Measurements from ENCODE around the gene CDC20. TPM values are rescaled to one million over a fixed set of nuclear protein-coding genes. Genes with fewer than 3 reads are reported as not detected.

The CDC20 gene
- total and polyA plus RNA-seq, 7 experiments from 2014 or later = 0.38 to 101 (median 0.78) TPM; not detected in 2

GRCh38 chr1:43314233-43314632 is 44.5 kb upstream of the CDC20 start:
- ChIA-PET POLR2A (no interaction called here), CTCF (no interaction called here)
- H3K36me3 ChIP-seq (ENCODE audit: control insufficient read depth in 2 of 3, insufficient read depth in 3 of 3, low read length in 3 of 3) = no peaks in the 10 kb centered on the region
- no peak overlapping the region for H3K27ac ChIP-seq (ENCODE audit: low read depth, low read length)
- ATAC-seq = no peak
- H3K9me3 ChIP-seq (ENCODE audit: control insufficient read depth in 2 of 3, low read length in 3 of 3) = no peaks in the 10 kb centered on the region
- Mint-ChIP-seq H3K4me3 (no peak overlapping the region), H3K27me3 (no peaks in the 10 kb centered on the region), H3K9me3 (no peaks in the 10 kb centered on the region), H3K4me1 (peaks cover 0 to 4% (median 0%) of the 10 kb centered on the region in 7 donors), H3K27ac (no peak overlapping the region), H3K36me3 (no peaks in the 10 kb centered on the region)
- intact Hi-C loops (cut with micrococcal nuclease) = no loop called here
- H3K27me3 ChIP-seq (ENCODE audit: control insufficient read depth in 2 of 2, insufficient read depth in 2 of 2, low read length in 2 of 2) = no peaks in the 10 kb centered on the region
- no peak overlapping the region for H3K4me3 ChIP-seq (ENCODE audit: low read length)
- H3K4me1 ChIP-seq (ENCODE audit: control insufficient read depth in 2 of 2, insufficient read depth in 2 of 2, low read length in 2 of 2) = no peaks in the 10 kb centered on the region
- no peak for DNase-seq

DNA sequence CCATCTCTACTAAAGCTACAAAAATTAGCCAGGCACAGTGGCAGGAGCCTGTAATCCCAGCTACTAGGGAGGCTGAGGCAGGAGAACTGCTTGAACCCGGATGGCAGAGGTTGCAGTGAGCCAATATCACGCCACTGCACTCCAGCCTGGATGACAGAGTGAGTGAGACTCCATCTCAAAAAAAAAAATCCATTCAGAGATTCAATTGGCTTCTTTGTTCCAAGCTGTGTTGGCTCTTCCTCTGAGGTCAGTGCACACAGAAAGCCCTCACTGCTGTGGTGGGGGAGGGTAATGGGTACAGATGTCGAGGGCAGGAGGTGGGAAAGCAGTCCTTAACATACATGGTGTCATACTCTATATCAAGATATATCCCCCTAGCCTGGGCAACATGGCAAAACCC is 43.3 kb upstream of the CDC20 start:
- CTCF ChIA-PET = interaction anchor here (0.8 kb wide), 1 partner anchor 85 kb away, joined by 3 read pairs; no protein-coding TSS in a partner anchor

GRCh38 chr1:43315963-43316737 is 42.6 kb upstream of the CDC20 start:
- CTCF ChIA-PET = interaction anchor here (0.8 kb wide), 1 partner anchor 86 kb away, joined by 3 read pairs; no protein-coding TSS in a partner anchor
- Histone ChIP-seq H3K4me3 (ENCODE audit: low read length) (no peak overlapping the region), H3K36me3 (ENCODE audit: control insufficient read depth in 2 of 3, insufficient read depth in 3 of 3, low read length in 3 of 3) (no peaks in the 10 kb centered on the region), H3K27me3 (ENCODE audit: control insufficient read depth in 2 of 2, insufficient read depth in 2 of 2, low read length in 2 of 2) (no peaks in the 10 kb centered on the region), H3K27ac (ENCODE audit: low read depth, low read length) (no peak overlapping the region), H3K9me3 (ENCODE audit: control insufficient read depth in 2 of 3, low read length in 3 of 3) (no peaks in the 10 kb centered on the region), H3K4me1 (ENCODE audit: control insufficient read depth in 2 of 2, insufficient read depth in 2 of 2, low read length in 2 of 2) (no peaks in the 10 kb centered on the region)
- DNase-seq (no peak), ATAC-seq (no peak)
- Mint-ChIP-seq H3K27ac (no peak overlapping the region), H3K4me1 (peaks cover 0 to 8% (median 0%) of the 10 kb centered on the region in 7 donors), H3K4me3 (no peak overlapping the region), H3K36me3 (no peaks in the 10 kb centered on the region), H3K9me3 (no peaks in the 10 kb centered on the region), H3K27me3 (no peaks in the 10 kb centered on the region)
- intact Hi-C loops (cut with micrococcal nuclease) = no loop called here
- POLR2A ChIA-PET = no interaction called here

More for the DNA sequence above, 43.3 kb upstream of the CDC20 start:
- Histone ChIP-seq H3K36me3 (ENCODE audit: control insufficient read depth in 2 of 3, insufficient read depth in 3 of 3, low read length in 3 of 3) (no peaks in the 10 kb centered on the region), H3K27ac (ENCODE audit: low read depth, low read length) (no peak overlapping the region), H3K4me3 (ENCODE audit: low read length) (no peak overlapping the region), H3K4me1 (ENCODE audit: control insufficient read depth in 2 of 2, insufficient read depth in 2 of 2, low read length in 2 of 2) (no peaks in the 10 kb centered on the region), H3K27me3 (ENCODE audit: control insufficient read depth in 2 of 2, insufficient read depth in 2 of 2, low read length in 2 of 2) (no peaks in the 10 kb centered on the region), H3K9me3 (ENCODE audit: control insufficient read depth in 2 of 3, low read length in 3 of 3) (no peaks in the 10 kb centered on the region)
- Mint-ChIP-seq H3K27me3 (no peaks in the 10 kb centered on the region), H3K27ac (no peak overlapping the region), H3K4me3 (no peak overlapping the region), H3K36me3 (no peaks in the 10 kb centered on the region), H3K4me1 (peaks cover 0 to 8% (median 0%) of the 10 kb centered on the region in 7 donors), H3K9me3 (no peaks in the 10 kb centered on the region)
- ATAC-seq (no peak), DNase-seq (no peak)
- intact Hi-C loops (cut with micrococcal nuclease) = no loop called here
- POLR2A ChIA-PET = no interaction called here

- intact Hi-C loops (cut with micrococcal nuclease) = no loop called here
- no peak for DNase-seq
- no peak overlapping the region for H3K27ac Mint-ChIP-seq
Observed at GRCh38 chr1:43316738-43317520, 41.9 kb upstream of the CDC20 start.

GRCh38 chr1:43317817-43318471 is 40.8 kb upstream of the CDC20 start:
- ChIA-PET POLR2A (no interaction called here), CTCF (no interaction called here)
- no peaks in the 10 kb centered on the region for H3K9me3 ChIP-seq (ENCODE audit: control insufficient read depth in 2 of 3, low read length in 3 of 3)
- no peaks in the 10 kb centered on the region for H3K36me3 ChIP-seq (ENCODE audit: control insufficient read depth in 2 of 3, insufficient read depth in 3 of 3, low read length in 3 of 3)
- Mint-ChIP-seq H3K4me3 (no peak overlapping the region), H3K36me3 (no peaks in the 10 kb centered on the region), H3K27ac (no peak overlapping the region), H3K27me3 (no peaks in the 10 kb centered on the region), H3K9me3 (no peaks in the 10 kb centered on the region), H3K4me1 (peaks cover 0 to 8% (median 0%) of the 10 kb centered on the region in 7 donors)
- no peak overlapping the region for H3K4me3 ChIP-seq (ENCODE audit: low read length)
- DNase-seq = no peak
- ATAC-seq = no peak
- H3K4me1 ChIP-seq (ENCODE audit: control insufficient read depth in 2 of 2, insufficient read depth in 2 of 2, low read length in 2 of 2) = no peaks in the 10 kb centered on the region
- no peaks in the 10 kb centered on the region for H3K27me3 ChIP-seq (ENCODE audit: control insufficient read depth in 2 of 2, insufficient read depth in 2 of 2, low read length in 2 of 2)
- no peak overlapping the region for H3K27ac ChIP-seq (ENCODE audit: low read depth, low read length)
- intact Hi-C loops (cut with micrococcal nuclease) = no loop called here

More at GRCh38 chr1:43316738-43317520, 41.9 kb upstream of the CDC20 start:
- peaks cover 0 to 8% (median 0%) of the 10 kb centered on the region in 7 donors for H3K4me1 Mint-ChIP-seq
- no peaks in the 10 kb centered on the region for H3K27me3 Mint-ChIP-seq
- Histone ChIP-seq H3K4me3 (ENCODE audit: low read length) (no peak overlapping the region), H3K27ac (ENCODE audit: low read depth, low read length) (no peak overlapping the region), H3K36me3 (ENCODE audit: control insufficient read depth in 2 of 3, insufficient read depth in 3 of 3, low read length in 3 of 3) (no peaks in the 10 kb centered on the region), H3K4me1 (ENCODE audit: control insufficient read depth in 2 of 2, insufficient read depth in 2 of 2, low read length in 2 of 2) (no peaks in the 10 kb centered on the region), H3K27me3 (ENCODE audit: control insufficient read depth in 2 of 2, insufficient read depth in 2 of 2, low read length in 2 of 2) (no peaks in the 10 kb centered on the region), H3K9me3 (ENCODE audit: control insufficient read depth in 2 of 3, low read length in 3 of 3) (no peaks in the 10 kb centered on the region)
- no peak overlapping the region for H3K4me3 Mint-ChIP-seq
- H3K36me3 Mint-ChIP-seq = no peaks in the 10 kb centered on the region
- ATAC-seq = no peak
- POLR2A ChIA-PET = no interaction called here
- CTCF ChIA-PET = no interaction called here
- no peaks in the 10 kb centered on the region for H3K9me3 Mint-ChIP-seq

- ChIA-PET POLR2A (no interaction called here), CTCF (no interaction called here)
- Mint-ChIP-seq H3K9me3 (peaks cover 0 to 2% (median 0%) of the 10 kb centered on the region in 11 donors), H3K27me3 (no peaks in the 10 kb centered on the region), H3K27ac (peak overlapping the region in 1 of 9 donors; percentile 36), H3K4me3 (no peak overlapping the region), H3K36me3 (peaks cover 0 to 3% (median 0%) of the 10 kb centered on the region in 5 donors), H3K4me1 (peaks cover 0 to 8% (median 0%) of the 10 kb centered on the region in 7 donors)
- Histone ChIP-seq H3K4me1 (ENCODE audit: control insufficient read depth in 2 of 2, insufficient read depth in 2 of 2, low read length in 2 of 2) (no peaks in the 10 kb centered on the region), H3K9me3 (ENCODE audit: control insufficient read depth in 2 of 3, low read length in 3 of 3) (no peaks in the 10 kb centered on the region), H3K27ac (ENCODE audit: low read depth, low read length) (no peak overlapping the region), H3K4me3 (ENCODE audit: low read length) (no peak overlapping the region), H3K36me3 (ENCODE audit: control insufficient read depth in 2 of 3, insufficient read depth in 3 of 3, low read length in 3 of 3) (no peaks in the 10 kb centered on the region), H3K27me3 (ENCODE audit: control insufficient read depth in 2 of 2, insufficient read depth in 2 of 2, low read length in 2 of 2) (no peaks in the 10 kb centered on the region)
- no peak for DNase-seq
- intact Hi-C loops (cut with micrococcal nuclease) = no loop called here
- no peak for ATAC-seq
Observed at GRCh38 chr1:43318831-43319230, 40.0 kb upstream of the CDC20 start.

Measured in naive thymus-derived CD4-positive, alpha-beta T cell (primary cell).